HG03175 (cell line): ENCODE data around the gene ZNF608.

Source experiments
- ATAC-seq: cut with Tn5 transposase; IDR thresholded peaks from one replicate; pipeline ENCODE4 v1.9.1; 2021; ENCODE audit warnings: mild to moderate bottlenecking, moderate library complexity; ENCODE audit not compliant: unreplicated experiment

Gene ZNF608

DNA sequence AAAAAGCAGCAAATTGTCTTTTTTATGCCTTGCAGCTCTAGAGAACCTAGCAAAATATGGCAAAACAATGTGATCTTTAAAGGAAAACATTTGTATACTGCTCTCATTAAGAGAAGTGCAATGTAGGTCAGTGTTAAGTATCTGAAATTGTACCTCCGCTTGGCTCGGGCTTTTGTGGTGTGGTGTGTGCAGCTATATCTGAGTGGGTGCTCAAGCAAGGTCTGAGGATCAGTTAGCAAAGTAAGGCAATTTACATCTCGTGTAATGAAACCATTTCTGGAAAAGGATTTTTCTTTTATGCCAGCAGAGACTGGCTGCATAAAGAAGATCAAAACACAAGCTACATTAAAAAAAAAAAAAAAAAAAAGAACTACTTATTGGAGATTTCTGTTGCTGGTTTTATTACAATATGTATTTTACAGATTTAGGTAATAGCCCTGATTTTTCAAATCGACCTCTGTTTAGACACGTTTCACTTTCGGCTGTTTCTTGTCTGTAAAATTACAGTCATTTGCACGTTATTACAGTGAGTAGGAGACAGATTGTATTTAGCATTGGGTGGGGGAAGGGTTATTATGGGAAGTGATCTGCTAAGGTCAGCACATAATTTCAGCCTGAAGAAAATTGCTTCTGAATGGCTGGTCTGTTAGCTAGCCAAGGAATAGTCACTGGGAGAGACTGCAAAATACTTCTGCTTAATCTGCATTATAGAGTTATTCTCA, 7.9 kb upstream of the ZNF608 start:
- ATAC-seq, result no peak

GRCh38 chr5:124752854-124753720, 6.6 kb upstream of the ZNF608 start:
- no peak for ATAC-seq

DNA sequence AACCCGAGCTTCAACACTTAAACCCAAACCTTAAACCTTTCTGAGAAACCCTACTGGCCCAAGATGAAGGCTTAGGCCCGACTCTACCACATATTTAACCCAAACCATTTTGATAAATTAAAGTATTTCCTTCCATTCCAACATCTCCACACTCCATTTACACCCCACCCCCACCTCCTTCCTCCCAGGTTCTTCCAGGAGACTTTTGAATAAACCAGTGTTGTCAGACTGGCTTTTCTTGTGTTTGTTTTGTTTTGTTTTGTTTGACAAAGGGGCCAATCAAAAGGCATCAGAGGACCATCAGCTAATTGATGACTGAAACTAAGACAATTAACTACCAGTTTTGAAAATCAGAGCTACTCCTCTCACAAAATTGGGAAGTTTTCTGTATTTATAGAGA, 4.6 kb upstream of the ZNF608 start:
- no peak for ATAC-seq

GRCh38 chr5:124748687-124749594, 2.5 kb upstream of the ZNF608 start:
- ATAC-seq, result peak; percentile 86

DNA sequence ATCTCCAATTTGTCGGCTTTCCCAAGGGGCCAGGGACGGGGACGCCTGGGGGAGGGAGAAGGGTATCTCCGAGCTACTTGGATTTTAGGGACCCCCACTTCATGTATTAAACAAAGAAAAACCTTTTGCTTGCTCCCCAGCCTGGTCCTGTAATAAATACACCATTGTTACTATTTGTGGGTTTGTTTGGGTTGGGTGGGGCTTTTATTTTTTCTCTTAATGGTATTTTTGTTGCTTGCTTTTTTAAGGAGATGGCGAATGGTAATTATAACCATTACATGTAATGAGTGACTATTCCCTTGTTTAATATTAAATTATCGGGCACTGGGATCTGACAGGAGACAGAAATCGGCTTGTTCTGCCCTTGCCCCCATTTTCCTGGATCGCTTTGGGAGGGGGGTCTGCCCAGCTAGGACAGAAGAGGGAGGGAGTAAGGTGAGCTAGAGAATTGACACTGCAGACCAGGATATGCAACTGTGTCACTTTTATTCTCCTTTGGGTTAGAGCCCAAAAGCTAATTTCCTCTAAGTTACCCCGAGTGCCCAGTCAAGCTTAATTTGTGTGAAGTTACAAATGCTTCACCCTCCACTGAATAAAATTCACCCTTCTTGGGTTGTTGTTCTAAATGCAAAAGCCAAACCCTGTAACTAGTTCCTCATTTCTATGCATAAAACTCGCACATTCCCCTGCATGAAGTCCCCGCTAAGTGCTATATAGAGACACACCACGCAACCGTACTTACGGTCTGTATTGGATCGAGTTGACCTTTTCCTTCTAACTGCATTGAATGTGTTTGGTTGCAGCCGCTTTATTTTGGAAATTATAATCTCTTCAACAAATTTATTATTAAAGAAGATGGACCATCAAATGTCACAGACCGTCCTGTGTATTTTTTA, 1.6 kb upstream of the ZNF608 start:
- peak; percentile 64 for ATAC-seq

DNA sequence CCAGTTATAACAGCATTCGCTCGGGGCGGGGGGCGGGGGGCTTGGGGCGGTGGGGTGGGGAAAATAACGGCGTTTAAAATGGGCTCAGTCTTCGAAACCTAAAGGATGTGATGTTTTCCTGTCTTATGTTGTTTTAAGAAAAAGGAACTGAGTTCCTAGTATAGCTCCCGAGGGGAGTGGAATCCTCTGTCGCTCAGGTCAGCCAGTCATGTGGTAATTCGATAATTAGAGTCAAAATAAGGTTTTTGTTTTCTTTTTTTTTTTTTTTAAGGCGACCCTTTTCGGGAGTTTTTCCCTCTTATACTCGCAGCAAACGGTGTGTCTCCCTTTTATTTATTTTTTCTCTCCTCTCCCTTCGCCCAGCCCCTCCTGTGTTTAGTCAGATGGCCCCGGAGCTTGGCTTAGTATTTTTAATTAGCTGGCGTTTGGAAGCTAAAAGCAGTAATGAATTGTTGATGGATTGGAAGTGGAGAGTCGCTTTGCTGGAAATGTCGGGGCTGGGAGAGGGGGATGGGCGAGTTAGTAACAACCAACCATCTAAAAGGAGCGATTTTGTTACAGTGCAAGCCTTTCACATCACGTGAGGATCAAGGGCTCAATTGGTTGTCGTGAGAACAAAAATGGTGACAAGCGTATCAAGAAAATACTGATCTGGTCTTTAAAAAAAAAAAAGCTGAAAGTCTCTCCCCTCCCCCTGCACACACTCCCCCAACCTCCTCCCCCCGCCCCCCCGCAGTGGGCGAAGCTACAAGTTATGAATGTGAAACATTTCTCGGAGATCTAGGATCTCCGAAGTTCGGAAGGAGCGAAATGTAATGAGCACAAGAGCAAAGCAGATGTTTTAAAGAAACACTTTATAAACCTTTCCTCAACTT, 714 bp upstream of the ZNF608 start:
- ATAC-seq, result peak; percentile 20

GRCh38 chr5:124745007-124745927, 1.2 kb downstream of the ZNF608 start:
- ATAC-seq, result no peak

GRCh38 chr5:124744170-124744971, 2.1 kb downstream of the ZNF608 start:
- ATAC-seq, result no peak

DNA sequence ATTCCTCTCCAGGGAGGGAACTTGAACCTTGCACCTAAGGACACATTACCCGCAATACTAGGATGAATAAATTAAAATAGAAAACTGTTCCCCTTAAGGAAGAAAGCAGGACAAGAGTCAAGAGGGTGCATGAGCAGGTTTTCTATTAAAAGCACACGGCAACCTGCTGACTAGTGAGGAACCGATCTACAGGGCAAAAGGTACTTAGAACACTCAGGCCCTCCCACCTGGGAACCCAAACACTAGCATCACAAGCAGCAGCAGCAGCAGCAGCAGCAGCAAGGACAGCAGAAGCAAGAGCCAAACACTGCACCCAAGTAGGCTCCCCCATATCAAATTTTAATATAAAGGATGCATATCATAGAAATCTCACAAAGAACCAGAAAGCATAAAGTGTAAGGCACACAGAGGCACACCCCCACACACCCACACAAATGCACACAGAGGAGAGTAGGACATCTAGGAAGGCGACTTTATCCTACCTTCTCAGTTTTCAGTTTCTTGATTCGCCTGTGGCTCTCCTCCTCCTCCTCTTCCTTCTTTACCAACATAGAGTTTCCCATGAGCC, 2.8 kb downstream of the ZNF608 start:
- no peak for ATAC-seq

DNA sequence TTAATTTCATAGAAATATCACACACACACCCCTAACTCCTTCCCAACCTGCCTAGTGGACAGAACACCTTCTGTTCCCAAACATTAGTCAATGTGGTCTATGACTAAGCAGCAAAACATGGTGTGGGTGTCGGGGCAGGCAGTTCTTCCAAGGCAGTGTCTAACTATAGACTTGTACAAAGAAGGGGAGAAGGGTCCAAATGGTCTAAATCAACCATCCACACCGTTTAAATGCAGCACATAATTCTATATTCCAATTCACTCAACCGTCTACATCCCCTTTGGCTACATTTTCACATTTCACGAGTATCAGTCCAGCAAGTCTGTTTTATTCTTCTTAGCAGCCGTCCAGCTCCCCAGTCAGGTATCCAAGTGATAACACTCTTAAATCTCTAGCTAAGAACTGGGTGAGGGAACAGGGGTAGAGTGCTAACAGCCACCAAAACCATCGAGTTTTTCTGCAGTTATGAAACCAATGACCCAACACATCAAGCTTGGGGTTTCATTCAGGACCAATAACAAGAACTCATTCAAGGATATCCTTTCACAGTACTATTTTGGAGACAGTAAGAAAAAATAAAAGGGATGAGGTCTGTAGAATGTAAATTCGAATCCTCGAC, 3.3 kb downstream of the ZNF608 start:
- ATAC-seq, result peak; percentile 30

GRCh38 chr5:124742521-124742920, 3.9 kb downstream of the ZNF608 start:
- ATAC-seq, result no peak

GRCh38 chr5:124741711-124742496, 4.5 kb downstream of the ZNF608 start:
- ATAC-seq, result no peak

DNA sequence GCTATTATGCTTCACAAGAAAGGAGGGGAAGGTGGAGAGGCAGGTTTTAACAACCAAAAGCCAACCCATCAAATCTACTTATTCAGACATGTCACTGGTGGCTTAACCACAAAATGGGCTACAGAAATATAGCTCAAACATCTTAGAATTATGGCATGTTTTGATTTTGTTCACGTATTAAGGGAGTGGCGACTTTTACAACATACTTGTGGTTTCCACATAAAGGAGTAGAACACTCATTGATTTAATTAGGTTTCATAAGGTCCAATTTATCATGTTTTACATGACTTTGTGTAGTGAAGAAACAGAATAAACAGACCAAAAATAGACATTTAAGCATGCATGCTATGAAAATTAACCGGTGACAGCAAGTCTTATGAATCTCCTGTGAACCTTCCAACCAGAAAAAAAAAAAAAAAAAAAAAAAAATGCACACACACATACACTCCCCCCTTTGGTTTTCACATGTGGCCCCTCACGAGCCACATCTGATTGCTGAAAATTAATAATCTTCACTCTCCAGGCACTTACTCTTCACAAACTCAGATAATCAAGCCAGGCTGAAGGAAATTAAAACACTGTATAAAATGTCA, 5.4 kb downstream of the ZNF608 start:
- ATAC-seq, result no peak

DNA sequence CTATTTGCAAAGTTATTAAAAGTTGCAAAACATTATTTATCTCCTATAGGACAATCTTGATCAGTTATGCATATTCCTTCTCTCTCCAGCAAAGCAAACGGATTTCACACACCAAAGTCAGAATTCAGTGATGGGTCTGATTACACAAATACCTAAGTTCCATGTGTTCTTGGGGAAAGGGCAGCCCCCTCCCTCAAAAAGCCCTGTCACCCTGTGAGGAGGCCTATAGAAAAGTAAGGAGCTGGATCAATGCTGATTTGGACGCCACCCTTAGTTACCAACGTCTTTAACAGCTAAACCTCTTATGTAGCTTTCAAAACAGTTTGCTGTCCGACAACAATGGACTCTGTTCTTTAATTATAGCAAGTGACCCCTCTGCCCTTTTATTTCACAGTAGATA, 6.4 kb downstream of the ZNF608 start:
- no peak for ATAC-seq

GRCh38 chr5:124739634-124740025, 6.8 kb downstream of the ZNF608 start:
- ATAC-seq, result no peak
